ENCODE results near the gene RARB. TPM values are rescaled to one million over a fixed set of nuclear protein-coding genes. Genes with fewer than 3 reads are reported as not detected.

RARB gene
- total and polyA plus RNA-seq, 9 of the 15 experiments (the other 6 are each of a cell fraction or from before 2014, with no cell fraction given) = 0.15 to 1.3 (median 0.27) TPM

GRCh38 chr3:25582242-25582641 is 154.2 kb downstream of the RARB start (continued):
- TF ChIP-seq, protein P1, sequence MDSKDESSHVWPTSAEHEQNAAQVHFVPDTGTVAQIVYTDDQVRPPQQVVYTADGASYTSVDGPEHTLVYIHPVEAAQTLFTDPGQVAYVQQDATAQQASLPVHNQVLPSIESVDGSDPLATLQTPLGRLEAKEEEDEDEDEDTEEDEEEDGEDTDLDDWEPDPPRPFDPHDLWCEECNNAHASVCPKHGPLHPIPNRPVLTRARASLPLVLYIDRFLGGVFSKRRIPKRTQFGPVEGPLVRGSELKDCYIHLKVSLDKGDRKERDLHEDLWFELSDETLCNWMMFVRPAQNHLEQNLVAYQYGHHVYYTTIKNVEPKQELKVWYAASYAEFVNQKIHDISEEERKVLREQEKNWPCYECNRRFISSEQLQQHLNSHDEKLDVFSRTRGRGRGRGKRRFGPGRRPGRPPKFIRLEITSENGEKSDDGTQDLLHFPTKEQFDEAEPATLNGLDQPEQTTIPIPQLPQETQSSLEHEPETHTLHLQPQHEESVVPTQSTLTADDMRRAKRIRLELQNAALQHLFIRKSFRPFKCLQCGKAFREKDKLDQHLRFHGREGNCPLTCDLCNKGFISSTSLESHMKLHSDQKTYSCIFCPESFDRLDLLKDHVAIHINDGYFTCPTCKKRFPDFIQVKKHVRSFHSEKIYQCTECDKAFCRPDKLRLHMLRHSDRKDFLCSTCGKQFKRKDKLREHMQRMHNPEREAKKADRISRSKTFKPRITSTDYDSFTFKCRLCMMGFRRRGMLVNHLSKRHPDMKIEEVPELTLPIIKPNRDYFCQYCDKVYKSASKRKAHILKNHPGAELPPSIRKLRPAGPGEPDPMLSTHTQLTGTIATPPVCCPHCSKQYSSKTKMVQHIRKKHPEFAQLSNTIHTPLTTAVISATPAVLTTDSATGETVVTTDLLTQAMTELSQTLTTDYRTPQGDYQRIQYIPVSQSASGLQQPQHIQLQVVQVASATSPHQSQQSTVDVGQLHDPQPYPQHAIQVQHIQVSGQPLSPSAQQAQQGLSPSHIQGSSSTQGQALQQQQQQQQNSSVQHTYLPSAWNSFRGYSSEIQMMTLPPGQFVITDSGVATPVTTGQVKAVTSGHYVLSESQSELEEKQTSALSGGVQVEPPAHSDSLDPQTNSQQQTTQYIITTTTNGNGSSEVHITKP (IDR thresholded peaks at IDR 0.05; ENCODE audit: partially characterized antibody) = no peak
- TF ChIP-seq CBFA2T3 (IDR thresholded peaks at IDR 0.05) (peak; percentile 80), NFE2 (IDR thresholded peaks at IDR 0.05; ENCODE audit: low read depth) (peak; percentile 99), NR2C2 (CRISPR knock-in tag; IDR thresholded peaks at IDR 0.05) (no peak), NR2C2 (tag; IDR thresholded peaks at IDR 0.05) (peak; percentile 86), NFRKB (IDR thresholded peaks at IDR 0.05; ENCODE audit: low read depth) (no peak), MEIS2 (IDR thresholded peaks at IDR 0.05; ENCODE audit: partially characterized antibody) (peak; percentile 88), RNF2 (IDR thresholded peaks at IDR 0.05) (no peak), CREB3L1 (IDR thresholded peaks at IDR 0.05; ENCODE audit: borderline replicate concordance, low read depth) (no peak; the same call in 1 of the 2 replicates), NFE2L1 (tag; IDR thresholded peaks at IDR 0.05; ENCODE audit: borderline replicate concordance, low read depth) (peak; percentile 65), LCOR (CRISPR knock-in tag; IDR thresholded peaks at IDR 0.05) (0 out of 2 replicates have a peak, but pooled peaks have one; percentile 31), ZNF318 (IDR thresholded peaks at IDR 0.05; ENCODE audit: borderline replicate concordance in 1 of 2, low read depth in 1 of 2) (0 out of 4 replicates have a peak, but pooled peaks of 1 of the 2 experiments have one; percentile 62), ZNF76 (CRISPR knock-in tag; IDR thresholded peaks at IDR 0.05; ENCODE audit: borderline replicate concordance) (no peak)
- TF ChIP-seq, protein P2, sequence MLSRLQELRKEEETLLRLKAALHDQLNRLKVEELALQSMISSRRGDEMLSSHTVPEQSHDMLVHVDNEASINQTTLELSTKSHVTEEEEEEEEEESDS (CRISPR knock-in tag; IDR thresholded peaks at IDR 0.05) = no peak

All from K562 (cell line).